LNCaP clone FGC (cell line): ENCODE data around the gene RAB31.

Source experiments
- DNase-seq: peaks from one replicate; pipeline ENCODE4 v3.0.0-alpha.2; 2011; ENCODE audit warnings: low read depth
- H3K4me3 ChIP-seq: 2 replicates; pipeline ENCODE4 v1.5.1; 2011; ENCODE audit warnings: mild to moderate bottlenecking, low read depth, low read length, control low read depth
- CTCF ChIP-seq: IDR thresholded peaks from 2 replicates; pipeline ENCODE4 v1.5.1; 2012; ENCODE audit warnings: mild to moderate bottlenecking; ENCODE audit not compliant: control insufficient read depth, insufficient read depth; ENCODE audit errors: extremely low read depth

RAB31 gene

GRCh38 chr18:9707381-9708056 lies 582 bp upstream of the RAB31 start:
- TF ChIP-seq CTCF = no peak
- no peak for DNase-seq
- H3K4me3 ChIP-seq = peak overlapping the region; percentile 20; the same call in 1 of the 2 replicates

GRCh38 chr18:9708434-9709303 lies 568 bp downstream of the RAB31 start:
- DNase-seq = no peak
- peak overlapping the region; percentile 53 for H3K4me3 ChIP-seq
- TF ChIP-seq CTCF = no peak

- TF ChIP-seq CTCF = no peak
- no peak overlapping the region for H3K4me3 ChIP-seq
- DNase-seq = no peak
These were observed 1.3 kb downstream of the RAB31 start for GRCh38 chr18:9709304-9709877.

- no peak overlapping the region for H3K4me3 ChIP-seq
- no peak for DNase-seq
- TF ChIP-seq CTCF = no peak
These were observed 1.9 kb downstream of the RAB31 start for GRCh38 chr18:9710037-9710436.

GRCh38 chr18:9711361-9712129 lies 3.4 kb downstream of the RAB31 start:
- DNase-seq = no peak
- H3K4me3 ChIP-seq = no peak overlapping the region
- TF ChIP-seq CTCF = no peak

GRCh38 chr18:9712130-9712577 lies 4.1 kb downstream of the RAB31 start:
- TF ChIP-seq CTCF = no peak
- no peak for DNase-seq
- H3K4me3 ChIP-seq = no peak overlapping the region
